Measurements from ENCODE around the gene ENDOV.
"Not testable (repeated sequence)": the region's sequence is repeated elsewhere in the genome, so short reads cannot be mapped to it uniquely, and the experiment has no call there.

The ENDOV gene

DNA sequence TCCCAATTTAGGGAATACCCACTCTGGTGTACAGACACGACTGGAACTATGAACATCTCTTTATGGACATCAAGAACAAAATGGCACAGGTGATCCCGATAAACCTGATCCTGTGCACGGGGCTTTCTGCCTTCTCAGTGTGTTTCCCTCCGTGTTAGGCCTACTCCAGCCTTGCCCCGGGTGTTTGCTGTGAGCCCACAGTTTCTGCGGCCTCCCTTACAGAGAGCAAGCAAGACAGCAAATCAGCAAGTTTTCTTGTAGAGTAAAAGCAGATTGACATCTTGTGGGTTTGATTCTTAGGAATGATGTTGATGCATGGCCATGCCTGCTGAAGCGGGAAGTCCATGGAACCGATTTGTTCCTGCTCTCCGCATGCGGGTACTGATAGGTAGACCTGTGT lies 26.4 kb upstream of the ENDOV start:
- no peak for DNase-seq (ENCODE audit: low spot score)

DNA sequence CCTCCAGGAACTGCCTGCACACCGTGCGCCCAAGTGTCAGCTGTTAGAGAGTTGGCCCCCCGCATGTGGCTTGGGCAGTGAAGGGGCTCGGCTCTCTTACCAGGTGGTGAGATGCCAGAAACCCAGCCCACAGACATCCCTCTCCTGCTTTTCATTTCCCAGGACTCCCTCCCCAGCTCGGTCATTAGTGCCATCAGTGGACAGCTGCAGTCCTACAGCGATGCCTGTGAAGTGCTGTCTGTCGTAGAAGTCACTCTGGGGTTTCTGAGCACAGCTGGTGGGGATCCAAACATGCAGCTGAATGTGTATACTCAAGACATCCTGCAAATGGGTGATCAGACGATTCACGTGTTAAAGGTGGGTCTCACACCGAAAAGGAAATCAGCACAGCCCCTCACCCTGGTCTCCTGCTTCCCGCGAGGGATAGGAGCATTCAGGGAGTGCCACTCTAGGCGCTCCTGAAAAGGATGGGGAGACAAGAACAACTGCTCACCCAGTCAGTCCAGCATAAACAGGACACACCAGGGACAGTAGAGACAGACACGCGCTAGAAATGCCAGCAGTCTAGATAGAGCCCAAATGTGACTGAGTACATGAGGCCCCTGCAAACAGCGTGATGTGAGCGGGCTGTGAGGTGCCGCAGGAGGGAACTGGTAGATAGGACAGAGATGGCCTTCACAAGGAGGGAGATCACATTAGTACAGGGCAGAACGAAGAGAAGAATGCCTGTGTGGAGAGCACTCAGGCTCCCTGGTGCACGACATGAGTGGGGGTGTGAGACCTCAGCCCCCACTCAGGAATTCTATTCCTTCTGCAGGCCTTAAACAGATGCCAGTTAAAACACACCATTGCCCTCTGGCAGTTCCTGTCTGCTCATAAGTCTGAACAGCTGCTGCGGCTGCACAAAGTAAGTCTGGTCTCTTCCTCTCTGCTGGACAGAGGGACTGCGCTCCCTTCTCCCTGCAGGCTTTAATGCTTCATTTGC lies 25.7 kb upstream of the ENDOV start:
- DNase-seq (ENCODE audit: low spot score), result no peak

DNA sequence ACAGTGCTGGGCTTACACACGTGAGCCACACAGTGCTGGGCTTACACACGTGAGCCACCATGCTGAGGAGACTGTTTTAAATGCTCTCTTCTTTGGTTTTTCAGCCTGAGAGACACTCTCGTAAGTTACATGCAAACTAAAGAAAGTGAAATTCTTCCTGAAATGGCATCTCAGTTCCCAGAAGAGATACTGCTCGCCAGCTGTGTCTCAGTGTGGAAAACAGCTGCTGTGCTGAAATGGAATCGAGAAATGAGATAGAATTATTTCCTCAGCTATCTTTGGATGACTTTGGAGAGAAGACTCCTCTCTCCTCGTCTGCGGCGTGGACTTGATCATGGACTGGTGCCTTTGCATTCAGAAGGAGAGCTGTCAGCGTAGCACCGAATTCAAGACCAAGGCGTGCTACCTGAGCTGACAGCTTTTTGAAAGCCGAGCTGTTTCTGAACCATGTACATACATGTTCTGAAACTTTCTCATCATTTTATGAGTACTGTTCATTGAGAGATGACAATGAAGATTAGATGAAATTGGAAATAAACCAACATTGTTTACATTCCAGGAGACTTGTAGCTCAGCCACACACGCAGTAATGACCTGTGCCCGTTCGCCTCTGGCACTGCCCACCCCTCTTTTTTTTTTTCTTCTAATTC lies 21.6 kb upstream of the ENDOV start:
- DNase-seq (ENCODE audit: low spot score), result no peak

DNA sequence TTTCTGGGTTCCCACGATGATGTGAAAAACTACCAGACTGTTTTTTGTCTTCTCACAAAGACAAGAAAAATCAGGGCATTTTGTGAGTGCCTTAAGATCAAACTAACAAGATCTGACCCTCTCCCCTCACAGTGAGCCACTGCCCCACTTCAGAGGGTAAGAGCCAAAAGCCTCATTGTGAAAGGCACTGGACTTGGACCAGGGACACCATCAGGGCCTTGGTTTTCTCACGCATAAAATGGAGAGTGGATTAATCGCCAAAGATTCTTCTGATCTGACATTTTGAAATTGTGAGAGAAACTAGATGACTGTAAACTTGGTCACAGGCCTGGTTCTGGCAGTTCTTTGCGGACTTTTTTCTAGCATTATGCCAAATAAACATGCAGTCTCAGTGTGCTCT lies 21.0 kb upstream of the ENDOV start:
- no peak for DNase-seq (ENCODE audit: low spot score)

DNA sequence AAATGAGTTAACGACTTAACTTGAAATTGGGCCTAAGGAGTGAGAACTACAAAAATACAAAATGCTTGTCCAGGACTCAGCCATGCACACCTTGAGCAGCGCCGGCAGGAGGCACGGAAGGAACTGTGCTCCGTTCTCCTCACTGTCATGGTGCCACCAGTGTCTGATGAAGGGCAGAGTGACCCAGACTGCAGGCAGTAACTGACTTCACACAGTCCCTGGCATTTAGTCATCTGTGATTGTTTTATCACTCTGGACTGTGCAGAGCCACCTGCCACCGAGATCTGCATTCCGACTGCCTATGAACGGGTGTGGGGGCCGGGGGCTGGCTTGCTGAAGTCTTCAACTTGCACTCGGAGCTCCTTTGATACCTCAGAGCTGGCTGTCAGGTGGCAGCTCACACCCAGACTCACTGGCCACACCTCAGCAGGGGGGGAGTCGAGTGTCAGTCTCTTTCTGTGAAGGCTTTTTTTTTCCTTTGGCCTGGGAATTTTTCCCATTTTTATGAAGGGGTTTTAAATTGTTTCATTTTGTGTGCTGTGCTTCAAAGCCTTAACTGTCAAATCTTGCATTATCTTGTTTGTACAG lies 20.2 kb upstream of the ENDOV start:
- no peak for DNase-seq (ENCODE audit: low spot score)

DNA sequence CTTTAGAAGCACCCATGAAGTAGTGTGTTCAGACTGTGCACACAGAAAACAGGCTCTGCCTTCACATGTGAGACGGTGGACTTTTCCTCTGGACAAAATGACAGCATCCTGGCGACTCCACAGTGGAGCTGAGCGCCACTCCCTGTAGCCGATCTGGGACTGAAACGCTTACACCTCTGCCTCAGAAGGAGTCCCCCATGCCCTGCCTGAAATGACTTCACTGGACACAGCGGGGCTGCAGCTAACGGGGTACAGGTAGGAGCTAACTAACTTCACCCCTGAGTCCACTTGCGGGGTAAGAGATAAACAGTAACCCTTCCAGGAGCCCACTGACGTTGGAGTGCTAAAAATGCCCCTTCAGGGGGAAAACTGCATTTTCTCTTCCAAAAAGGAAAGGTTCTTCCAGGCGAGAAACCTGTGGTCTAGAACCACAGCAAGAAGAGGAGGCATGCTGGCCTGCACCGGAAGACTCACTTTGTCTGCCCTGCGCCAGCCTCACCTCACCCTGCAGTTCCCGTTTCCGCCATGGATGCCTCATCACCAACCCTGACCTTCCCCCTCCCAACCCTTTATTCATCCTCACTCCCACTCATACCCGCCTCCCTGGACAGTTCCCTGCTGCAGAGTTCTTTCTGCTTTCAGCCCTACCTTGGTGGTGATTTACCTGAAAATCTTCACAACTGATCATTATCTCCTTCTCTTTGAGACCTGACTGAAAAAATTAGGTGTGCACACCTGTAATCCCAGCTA lies 19.4 kb upstream of the ENDOV start:
- no peak for DNase-seq (ENCODE audit: low spot score)

DNA sequence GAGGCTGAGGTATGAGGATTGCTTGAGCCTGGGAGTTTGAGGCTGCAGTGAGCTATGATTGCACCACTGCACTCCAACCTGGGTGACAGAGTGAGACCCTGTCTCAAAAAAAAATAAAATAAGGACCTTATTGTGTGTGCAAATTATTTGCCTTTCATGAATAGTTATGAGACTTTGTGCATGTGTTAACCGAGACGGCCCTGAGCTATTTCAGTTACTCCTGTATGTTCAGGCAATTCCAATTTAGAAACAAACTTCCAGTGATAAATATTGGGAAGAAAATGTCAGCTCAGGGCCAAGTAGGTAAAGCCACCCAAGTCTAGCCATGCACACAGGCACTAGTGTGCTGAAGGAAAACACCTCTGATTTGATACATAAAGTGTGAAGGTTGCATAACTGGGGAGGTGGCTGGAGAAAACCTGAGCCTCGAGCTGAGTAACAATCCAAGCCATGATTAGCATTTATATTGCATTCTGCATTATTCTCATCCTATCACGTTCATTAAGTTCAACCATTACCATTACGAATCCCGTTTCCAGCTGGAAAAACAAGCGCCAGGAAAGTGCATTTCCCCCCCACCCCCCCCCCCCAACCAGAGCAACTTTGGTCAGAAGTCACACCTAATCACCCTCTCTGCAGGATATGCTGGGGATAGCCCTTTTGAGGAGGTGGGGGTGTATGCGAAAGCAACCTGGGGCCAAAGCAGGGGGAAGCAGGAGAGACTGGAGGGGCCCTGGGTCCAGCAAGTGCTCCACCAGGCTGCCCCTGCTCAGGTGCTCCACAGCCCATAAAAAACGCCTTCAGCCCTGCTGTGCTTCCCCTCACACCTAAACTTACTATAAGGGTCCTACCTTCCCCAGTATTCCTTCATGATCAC lies 18.6 kb upstream of the ENDOV start:
- no peak for DNase-seq (ENCODE audit: low spot score)

DNA sequence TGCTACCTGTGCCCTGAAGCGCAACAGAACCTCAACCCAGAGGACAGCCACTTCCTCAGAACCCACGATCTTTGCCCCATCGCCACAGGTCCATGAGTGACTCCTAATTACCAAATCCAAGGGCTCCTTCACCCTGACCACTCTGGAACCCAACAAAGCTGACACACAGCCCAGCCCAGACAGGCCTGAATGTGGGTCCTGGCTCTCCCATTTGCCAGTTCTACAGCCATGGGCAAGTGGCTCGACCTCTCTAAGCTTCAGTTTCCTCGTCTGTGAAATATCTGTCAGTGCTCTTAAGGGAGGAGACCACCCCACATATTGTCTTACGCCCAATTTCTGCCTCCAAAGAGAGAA lies 18.0 kb upstream of the ENDOV start:
- DNase-seq (ENCODE audit: low spot score), result no peak

DNA sequence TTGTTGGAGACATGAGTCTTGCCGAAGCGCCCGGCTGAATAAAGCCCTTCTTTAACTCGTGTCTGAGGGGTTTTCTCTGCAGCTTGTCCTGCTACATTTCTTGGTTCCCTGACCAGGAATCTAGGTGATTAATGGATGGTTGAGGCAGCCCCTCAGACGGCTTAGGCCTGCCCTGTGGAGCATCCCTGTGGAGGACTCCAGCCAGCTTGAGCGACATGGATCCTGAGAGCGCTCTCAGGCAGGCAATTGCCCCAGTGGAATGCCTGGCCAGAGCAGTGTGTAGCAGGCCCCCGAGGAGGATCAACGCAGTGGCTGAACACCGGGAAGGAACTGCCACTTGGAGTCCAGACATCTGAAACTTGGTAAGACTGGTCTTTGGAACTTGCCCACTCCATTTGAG lies 17.3 kb upstream of the ENDOV start:
- DNase-seq (ENCODE audit: low spot score), result no peak

DNA sequence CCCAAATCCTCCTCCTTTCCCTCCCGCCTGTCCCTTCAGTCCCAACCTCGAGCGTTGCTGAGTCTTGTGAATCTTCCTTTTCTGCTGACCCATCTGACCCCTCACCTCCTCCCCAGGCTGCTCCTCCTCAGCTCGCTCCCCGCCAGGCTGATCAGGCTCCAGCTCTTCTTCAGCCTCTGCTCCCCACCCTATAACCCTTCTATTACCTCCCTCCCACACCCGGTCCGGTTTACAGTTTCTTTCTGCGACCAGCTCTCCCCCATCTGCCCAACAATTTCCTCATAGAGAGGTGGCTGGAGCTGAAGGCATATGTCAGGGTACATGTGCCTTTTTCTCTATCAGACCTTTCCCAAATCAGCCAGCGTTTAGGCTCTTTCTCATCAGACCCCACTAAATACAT lies 13.9 kb upstream of the ENDOV start:
- not testable (repeated sequence) for DNase-seq (ENCODE audit: low spot score)

DNA sequence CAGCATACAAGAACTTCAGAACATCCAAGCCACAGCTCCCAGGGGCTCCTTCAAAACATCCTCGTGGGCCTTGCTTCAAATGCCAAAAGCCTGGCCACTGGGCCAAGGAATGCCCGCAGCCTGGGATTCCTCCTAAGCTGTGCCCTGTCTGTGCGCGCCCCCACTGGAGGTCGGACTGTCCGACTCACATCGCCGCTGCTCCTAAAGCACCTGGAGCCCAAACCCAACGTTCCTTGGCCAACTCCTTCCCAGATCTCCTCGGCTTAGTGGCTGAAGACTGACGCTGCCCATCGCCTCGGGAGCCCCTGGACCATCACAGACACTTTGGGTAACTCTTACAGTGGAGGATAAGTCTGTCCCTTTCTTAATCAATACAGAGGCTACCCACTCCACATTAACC lies 12.9 kb upstream of the ENDOV start:
- DNase-seq (ENCODE audit: low spot score), result not testable (repeated sequence)

DNA sequence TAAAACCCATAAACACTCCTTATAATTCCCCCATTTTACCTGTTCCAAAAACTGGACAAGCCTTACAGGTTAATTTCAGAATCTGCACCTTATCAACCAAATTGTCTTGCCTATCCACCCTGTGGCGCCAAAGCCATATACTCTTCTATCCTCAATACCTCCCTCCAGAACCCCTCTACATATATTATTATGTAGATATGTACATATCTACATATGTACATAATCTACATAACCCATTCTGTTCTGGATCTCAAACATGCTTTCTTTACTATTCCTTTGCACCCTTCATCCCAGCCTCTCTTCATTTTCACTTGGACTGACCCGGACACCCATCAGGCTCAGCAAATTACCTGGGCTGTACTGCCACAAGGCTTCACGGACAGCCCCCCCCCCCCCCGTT lies 12.0 kb upstream of the ENDOV start:
- DNase-seq (ENCODE audit: low spot score), result no peak

DNA sequence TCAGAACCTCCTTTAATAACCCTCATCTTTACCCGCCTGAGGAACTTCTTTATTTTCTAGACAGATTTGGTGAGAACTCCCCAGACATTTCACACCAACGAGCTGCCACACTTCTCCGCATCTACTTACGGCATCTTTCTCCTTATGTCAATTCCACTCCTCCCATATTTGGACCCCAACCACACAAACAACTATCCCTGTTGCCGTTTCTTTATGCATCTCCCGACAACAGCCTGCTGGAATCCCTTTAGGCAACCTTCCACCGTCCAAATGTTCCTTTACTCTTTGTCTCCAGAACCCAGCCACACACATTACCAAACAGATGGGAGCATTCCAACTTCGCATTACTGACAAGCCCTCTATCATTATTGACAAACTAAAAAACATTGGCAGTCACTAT lies 8.8 kb upstream of the ENDOV start:
- DNase-seq (ENCODE audit: low spot score), result no peak

DNA sequence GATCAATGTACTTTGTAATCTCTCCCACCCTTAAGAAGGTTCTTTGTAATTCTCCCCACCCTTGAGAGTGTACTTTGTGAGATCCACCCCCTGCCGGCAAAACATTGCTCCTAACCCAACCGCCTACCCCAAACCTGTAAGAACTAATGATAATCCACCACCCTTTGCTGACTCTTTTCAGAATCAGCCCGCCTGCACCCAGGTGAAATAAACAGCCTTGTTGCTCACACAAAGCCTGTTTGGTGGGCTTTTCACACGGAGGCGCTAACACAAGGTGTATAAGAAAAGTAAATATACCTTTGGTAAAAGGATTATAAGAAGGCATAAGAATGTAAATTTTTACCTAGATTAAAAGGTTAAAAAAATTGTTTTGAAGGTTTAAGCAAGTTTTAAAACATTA lies 7.0 kb upstream of the ENDOV start:
- DNase-seq (ENCODE audit: low spot score), result not testable (repeated sequence)

DNA sequence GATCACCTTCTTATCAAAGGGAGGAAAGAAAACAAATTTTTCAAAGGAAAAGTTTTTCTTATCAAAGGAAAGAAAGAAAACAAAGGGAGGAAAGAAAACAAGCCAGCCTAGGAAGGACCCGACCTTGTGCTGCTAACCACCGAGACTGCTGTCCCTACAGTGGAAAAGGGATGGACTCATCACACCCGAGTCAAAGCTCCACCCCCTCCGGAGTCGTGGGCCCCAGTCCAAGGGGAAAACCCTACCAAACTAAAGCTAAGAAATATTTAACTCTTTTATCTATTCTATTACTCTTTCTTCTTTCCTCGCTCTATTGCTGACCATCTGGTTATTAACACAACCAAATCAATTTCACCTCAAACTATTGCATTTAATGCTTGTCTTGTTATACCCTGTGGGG lies 6.1 kb upstream of the ENDOV start:
- no peak for DNase-seq (ENCODE audit: low spot score)

DNA sequence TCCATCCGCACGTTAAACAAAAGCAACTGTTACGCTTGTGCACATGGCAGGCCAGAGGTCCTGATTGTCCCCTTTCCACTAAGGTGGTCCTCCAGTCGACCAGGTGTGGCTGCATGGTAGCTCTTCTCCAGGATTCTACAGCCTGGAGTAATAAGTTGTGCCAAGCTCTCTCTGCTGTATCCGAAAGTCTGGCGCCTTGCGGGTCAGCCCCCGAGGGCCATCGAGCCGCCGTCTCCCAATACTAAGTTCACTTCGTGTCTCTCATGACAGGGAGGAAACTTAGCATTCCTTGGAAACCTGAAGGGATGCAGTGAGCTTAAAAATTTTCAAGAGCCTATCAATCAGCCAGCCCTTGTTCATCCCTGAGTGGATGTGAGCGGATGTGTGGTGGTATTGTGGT lies 5.3 kb upstream of the ENDOV start:
- DNase-seq (ENCODE audit: low spot score), result no peak

DNA sequence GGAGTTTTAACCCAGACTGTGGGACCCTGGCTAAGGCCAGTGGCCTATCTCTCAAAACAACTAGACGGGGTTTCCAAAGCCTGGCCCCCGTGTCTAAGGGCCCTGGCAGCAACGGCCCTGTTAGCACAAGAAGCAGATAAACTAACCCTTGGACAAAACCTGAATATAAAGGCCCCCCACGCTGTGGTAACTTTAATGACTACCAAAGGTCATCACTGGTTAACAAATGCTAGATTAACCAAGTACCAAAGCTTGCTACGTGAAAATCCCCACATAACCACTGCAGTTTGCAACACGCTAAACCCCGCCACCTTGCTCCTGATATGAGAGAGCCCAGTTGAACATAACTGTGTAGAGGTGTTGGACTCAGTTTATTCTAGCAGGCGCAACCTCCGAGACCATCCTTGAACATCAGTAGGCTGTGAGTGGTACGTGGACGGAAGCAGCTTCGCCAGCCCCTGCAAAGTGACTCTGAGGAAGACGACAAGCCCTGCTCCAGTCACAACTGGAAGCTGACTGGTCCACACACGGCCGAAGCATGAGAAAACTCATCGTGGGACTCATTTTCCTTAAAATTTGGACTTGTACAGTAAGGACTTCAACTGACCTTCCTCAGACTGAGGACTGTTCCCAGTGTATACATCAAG lies 4.4 kb upstream of the ENDOV start:
- DNase-seq (ENCODE audit: low spot score), result not testable (repeated sequence)

DNA sequence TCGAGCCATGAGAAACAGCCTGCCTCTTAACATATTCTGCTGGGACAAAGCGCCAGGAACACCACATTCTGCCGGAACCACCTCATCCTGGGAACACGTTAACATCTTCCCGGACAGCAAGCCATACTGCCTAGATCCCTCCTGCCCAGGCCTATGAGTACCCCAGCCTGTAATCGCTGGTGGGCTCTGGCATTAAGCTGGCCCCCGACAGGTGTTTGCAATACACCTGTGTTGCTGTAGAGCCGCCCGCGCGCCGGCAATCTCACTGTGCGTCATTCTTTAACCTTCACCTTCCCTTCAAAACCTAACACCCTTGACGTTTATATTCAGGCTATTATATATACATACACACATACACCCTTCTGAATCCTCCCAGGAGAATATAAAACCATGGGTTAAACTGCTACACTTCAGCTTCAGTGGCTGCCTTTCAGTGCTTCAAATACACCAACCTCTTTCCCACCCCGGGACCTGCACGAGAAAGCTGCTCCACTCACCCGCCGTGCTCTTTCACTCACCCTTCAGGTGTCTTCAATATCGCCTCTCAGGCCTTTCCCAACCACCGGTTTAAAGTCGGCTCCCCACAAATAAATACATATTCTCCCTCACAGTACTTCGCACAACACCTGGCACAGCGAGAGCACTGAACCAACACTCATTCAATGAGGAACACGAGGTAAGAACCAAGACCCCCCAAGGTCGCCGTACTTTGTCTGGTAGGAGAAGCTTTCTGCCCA lies 1.0 kb upstream of the ENDOV start:
- DNase-seq (ENCODE audit: low spot score), result no peak

DNA sequence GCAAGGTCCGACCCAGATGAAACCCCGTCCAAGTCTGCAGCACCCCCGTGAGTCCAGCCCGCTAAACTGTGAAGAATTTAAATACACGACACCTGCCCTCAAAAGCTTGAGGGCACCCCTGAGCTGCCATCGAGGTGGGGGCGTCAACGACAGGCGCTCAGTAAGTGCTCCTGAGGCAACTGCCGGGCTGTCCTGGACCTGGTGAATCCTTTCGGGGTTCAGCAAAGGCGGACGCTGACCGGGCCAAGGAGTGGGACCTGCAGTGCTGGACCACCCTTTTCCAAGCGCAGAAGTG lies 512 bp upstream of the ENDOV start:
- no peak for DNase-seq (ENCODE audit: low spot score)

DNA sequence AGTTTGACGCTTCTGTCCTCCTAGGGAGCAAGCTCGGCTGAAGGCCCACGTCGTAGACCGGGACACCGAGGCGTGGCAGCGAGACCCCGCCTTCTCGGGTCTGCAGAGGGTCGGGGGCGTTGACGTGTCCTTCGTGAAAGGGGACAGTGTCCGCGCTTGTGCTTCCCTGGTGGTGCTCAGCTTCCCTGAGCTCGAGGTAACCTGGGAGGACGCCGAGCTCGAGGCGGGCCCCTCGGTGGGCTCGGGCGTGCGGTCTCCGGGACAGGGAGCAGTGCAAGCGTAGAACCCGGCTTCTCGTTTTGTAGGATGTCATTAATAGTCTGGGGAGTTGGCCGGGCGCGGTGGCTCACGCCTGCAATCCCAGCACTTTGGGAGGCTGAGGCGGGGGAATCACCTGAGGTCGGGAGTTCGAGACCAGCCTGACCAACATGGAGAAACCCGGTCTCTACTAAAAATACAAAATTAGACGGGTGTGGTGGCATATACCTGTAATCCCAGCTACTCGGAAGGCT lies 715 bp downstream of the ENDOV start:
- no peak for DNase-seq (ENCODE audit: low spot score)

Measured in hematopoietic multipotent progenitor cell treated with erythropoietin and hydrocortisone succinate and interleukin-3 and kit ligand, for 15 days (in vitro differentiated cells).